HG03066 (cell line): Measurements from ENCODE around the gene C19orf18.
"Not testable (repeated sequence)": the region's sequence is repeated elsewhere in the genome, so short reads cannot be mapped to it uniquely, and the experiment has no call there.

Experiments used
- ATAC-seq: cut with Tn5 transposase; IDR thresholded peaks from one replicate; pipeline ENCODE4 v1.9.1; 2021; ENCODE audit warnings: low read depth; ENCODE audit not compliant: unreplicated experiment

C19orf18 gene

GRCh38 chr19:57974434-57974833 is at the start of gene C19orf18:
Gene C19orf18, minus strand, starts transcription at chr19:57974534. Its CDS starts 102 bp downstream, at chr19:57974432.
- ATAC-seq, result no peak

- no peak for ATAC-seq
Measured at GRCh38 chr19:58022283-58022660, 47.9 kb upstream of the C19orf18 start.

GRCh38 chr19:58021541-58022282 is 47.4 kb upstream of the C19orf18 start:
- no peak for ATAC-seq

GRCh38 chr19:58020129-58020528 is 45.8 kb upstream of the C19orf18 start:
- no peak for ATAC-seq

GRCh38 chr19:58014141-58014540 is 39.8 kb upstream of the C19orf18 start:
- ATAC-seq, result no peak

- no peak for ATAC-seq
Measured at GRCh38 chr19:58010507-58010906, 36.2 kb upstream of the C19orf18 start.

- peak; percentile 56 for ATAC-seq
Measured at GRCh38 chr19:58009666-58010301, 35.5 kb upstream of the C19orf18 start.

GRCh38 chr19:58009301-58009665 is 34.9 kb upstream of the C19orf18 start:
- peak; percentile 13 for ATAC-seq

GRCh38 chr19:58008877-58009276 is 34.5 kb upstream of the C19orf18 start:
- ATAC-seq, result not testable (repeated sequence)

- no peak for ATAC-seq
Measured at GRCh38 chr19:58007285-58007684, 33.0 kb upstream of the C19orf18 start.

GRCh38 chr19:58003174-58003828 is 29.0 kb upstream of the C19orf18 start:
- no peak for ATAC-seq

GRCh38 chr19:58002384-58003173 is 28.2 kb upstream of the C19orf18 start, which contains the start of gene ZNF606:
Gene ZNF606, minus strand, starts transcription at chr19:58002820. Its CDS starts 1,501 bp downstream, at chr19:58001319.
- peak; percentile 88 for ATAC-seq

GRCh38 chr19:58001895-58002369 is 27.6 kb upstream of the C19orf18 start:
- peak; percentile 17 for ATAC-seq

GRCh38 chr19:58000677-58001076 is 26.3 kb upstream of the C19orf18 start:
- no peak for ATAC-seq

- ATAC-seq, result no peak
Measured at GRCh38 chr19:57992841-57993240, 18.5 kb upstream of the C19orf18 start.

- ATAC-seq, result no peak
Measured at GRCh38 chr19:57978586-57979289, 4.4 kb upstream of the C19orf18 start.

GRCh38 chr19:57964761-57965160 is 9.6 kb downstream of the C19orf18 start:
- ATAC-seq, result no peak

- no peak for ATAC-seq
Measured at GRCh38 chr19:57961785-57962184, 12.5 kb downstream of the C19orf18 start.

GRCh38 chr19:57954996-57955395 is 19.3 kb downstream of the C19orf18 start:
- ATAC-seq, result no peak

- no peak for ATAC-seq
Measured at GRCh38 chr19:57949702-57950101, 24.6 kb downstream of the C19orf18 start.
